Dermis microvascular lymphatic vessel endothelial cell (primary cell): ENCODE measurements around the gene CILP2. TPM values are rescaled to one million over a fixed set of nuclear protein-coding genes. Genes with fewer than 3 reads are reported as not detected.

ENCODE experiments used
- DNase-seq, 2 donors: peaks; one replicate each; pipeline versions ENCODE4 v3.0.0 to v3.0.0-alpha.2; 2010; ENCODE audit warnings: low read depth in 2 of 2
- total RNA-seq: library from RNA; depleted of rRNA; stranded (reverse); fragments of >200 nt; gene quantifications from 2 replicates; pipeline ENCODE4 v1.2.1, GENCODE V29; 2014

CILP2 gene
- total RNA-seq, 1 donor from 2014 or later = under 0.01 TPM

DNA sequence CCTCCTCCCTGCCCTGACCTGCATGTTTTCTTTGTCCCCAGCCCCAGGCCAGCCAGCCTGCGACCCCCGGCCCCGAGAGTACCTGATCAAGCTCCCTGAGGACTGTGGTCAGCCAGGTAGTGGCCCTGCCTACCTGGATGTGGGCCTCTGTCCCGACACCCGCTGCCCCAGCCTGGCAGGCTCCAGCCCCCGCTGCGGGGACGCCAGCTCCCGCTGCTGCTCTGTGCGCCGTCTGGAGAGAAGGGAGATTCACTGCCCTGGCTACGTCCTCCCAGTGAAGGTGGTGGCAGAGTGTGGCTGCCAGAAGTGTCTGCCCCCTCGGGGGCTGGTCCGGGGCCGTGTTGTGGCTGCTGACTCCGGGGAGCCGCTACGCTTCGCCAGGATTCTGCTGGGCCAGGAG is 5.6 kb downstream of the CILP2 start:
- DNase-seq = no peak

- DNase-seq = no peak
Observed at GRCh38 chr19:19544257-19544953, 6.3 kb downstream of the CILP2 start.

- no peak for DNase-seq
Observed at GRCh38 chr19:19544954-19545591, 7.0 kb downstream of the CILP2 start.

DNA sequence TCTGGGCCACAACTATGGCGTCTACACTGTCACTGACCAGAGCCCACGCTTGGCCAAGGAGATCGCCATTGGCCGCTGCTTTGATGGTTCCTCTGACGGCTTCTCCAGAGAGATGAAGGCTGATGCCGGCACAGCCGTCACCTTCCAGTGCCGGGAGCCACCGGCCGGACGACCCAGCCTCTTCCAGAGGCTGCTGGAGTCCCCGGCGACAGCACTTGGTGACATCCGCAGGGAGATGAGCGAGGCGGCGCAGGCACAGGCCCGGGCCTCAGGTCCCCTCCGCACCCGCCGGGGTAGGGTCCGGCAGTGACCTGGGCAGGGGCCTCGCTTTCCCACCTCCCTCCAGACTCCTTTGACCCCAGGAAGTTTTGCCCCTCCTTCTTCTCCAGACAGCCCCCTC is 7.6 kb downstream of the CILP2 start:
- DNase-seq = no peak

GRCh38 chr19:19546751-19547162 is 8.7 kb downstream of the CILP2 start:
- DNase-seq = no peak

DNA sequence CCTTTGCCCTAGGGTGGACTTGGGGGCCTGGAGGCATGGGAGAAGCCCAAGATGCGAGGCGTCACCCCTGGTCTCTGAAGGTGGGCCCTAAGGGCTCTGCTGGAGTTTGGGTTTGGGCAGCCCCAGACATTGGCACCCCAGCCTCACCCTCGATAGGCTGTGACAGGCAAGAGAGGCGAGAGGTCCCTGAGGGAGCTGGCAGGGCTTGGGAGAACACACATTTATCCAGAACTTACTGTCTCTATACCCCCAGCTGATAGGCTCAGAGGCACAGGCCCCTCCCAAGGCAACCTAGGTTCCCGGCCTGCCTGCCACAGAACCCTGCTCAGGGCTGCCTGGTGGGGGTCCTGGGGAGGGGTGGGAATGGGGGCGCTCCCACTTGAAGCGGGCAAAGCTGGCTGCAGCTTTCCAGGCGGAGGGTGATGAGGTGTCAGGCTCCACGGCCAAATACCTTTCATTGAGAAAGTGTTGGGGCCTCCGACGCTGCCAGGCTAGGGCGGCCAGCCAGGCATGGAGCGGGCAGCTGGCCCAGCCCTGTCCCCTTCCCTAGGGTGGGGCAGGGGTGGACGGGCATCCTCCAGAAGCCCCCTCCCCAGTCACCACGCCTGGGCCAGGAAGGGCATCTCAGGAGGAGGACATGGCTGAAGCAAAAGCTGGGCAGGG is 9.7 kb downstream of the CILP2 start:
- no peak for DNase-seq

GRCh38 chr19:19548915-19549759 is 11.1 kb downstream of the CILP2 start:
- no peak for DNase-seq

DNA sequence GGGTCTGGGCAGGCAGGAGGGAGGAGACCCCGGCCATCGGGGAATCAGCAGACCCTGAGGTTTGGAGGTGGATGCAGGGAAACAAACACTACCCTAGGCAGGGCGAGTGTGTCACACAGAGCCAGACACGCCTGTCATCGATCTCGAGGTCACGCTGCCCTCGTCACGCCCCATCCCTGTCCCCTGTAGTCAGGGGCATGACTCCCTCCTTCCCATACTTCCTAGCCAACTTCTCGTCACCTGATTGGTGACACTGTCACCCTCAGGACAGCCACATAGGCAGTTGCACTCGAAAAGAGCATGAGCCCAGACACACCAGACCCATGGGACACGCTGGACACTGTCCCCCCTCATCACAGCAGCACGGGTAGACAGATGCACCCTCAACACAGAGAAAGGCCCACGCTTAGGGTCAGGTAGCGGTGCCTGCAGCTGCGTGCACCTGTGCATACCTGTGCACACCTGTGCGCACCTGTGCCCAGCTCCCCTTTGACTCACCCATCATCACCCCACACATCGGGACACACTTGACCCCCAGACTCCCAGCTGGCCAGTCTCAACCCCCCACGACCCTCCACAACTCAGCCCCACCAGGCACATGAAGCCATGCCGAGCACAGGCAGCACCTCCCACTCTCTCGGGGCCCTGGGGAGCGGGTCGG is 11.9 kb downstream of the CILP2 start:
- DNase-seq = no peak

DNA sequence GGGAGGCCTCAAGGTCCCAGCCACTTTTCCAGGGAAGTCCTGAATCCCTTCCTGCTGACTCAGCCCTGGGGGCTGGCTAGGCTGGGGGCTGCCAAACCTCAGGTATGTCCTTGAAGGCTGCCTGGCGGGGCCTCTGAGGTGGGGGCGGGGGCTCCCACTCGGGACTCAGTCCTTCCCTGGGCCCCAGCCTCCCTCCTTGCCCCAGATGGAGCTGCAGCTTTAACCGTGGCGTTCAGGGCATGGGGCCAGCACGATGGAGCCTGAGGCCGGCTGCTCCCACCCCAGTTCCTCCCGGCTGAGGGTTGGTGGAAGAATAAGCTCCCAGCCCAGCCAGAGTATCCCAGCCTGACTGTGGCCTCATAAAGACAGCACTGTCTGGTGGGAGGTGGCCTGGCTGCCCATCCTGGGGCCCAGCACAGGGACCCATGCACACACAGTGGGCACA is 12.4 kb downstream of the CILP2 start:
- DNase-seq = no peak

GRCh38 chr19:19550972-19551852 is 13.1 kb downstream of the CILP2 start:
- DNase-seq = no peak

GRCh38 chr19:19551853-19552192 is 13.8 kb downstream of the CILP2 start:
- no peak for DNase-seq

DNA sequence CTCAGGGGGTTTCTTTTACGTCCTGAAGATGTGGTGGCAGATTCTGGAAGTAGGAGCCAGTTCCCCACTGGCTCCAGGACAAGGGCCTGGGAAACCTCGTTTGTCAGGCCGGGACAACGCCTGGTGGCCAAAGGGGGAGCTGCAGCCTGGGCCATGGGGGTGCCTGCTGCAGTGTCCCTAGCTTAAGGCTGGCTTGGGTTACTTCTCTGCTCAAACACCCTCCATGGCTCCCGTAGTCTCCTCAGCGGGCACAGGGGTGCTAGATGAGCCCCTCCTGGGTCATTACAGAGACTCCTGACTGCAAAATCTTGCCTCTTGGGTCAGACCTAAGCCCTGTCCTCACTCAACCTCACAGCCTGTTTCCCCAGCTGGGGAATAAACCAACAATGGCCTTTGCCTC is 14.7 kb downstream of the CILP2 start:
- DNase-seq = peak in 1 of 2 donors; percentile 23

DNA sequence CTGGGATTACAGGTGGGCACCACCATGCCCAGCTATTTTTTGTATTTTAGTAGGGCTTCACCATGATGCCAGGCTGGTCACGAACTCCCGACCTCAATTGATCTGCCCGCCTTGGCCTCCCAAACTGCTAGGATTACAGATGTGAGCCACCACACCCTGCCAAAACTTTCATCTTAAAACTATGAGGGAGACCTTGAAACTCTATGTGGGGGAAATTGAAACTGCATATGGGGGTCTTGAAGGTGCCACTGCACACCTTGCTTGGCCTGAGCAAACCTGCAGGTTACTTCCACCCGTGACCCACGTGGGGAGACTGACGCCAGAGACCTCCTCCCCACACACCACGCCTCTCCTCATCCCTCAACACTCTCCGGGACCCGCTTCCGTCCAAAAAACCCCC is 15.6 kb downstream of the CILP2 start:
- no peak for DNase-seq

- DNase-seq = peak in 1 of 2 donors; percentile 39
Observed at GRCh38 chr19:19554074-19555023, 16.3 kb downstream of the CILP2 start.

DNA sequence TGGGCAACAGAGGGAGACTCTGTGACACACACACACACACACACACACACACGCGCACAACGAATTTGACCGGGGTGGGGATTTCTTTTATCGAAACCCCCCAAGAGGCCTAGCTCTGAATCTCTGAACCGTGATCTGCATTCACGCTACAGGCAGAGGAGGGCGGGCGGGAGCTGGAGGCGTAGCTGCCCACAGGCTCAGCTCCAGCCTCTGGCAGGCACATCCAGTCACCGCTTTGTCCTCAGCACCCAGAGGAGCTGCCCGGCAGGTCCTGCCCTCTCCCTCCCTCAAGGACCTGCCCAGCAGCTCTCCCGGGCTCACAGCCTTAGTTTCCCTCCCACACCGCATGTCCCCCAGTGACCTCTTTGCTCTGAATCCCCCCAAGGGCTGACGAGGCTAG is 20.0 kb downstream of the CILP2 start:
- DNase-seq = no peak

DNA sequence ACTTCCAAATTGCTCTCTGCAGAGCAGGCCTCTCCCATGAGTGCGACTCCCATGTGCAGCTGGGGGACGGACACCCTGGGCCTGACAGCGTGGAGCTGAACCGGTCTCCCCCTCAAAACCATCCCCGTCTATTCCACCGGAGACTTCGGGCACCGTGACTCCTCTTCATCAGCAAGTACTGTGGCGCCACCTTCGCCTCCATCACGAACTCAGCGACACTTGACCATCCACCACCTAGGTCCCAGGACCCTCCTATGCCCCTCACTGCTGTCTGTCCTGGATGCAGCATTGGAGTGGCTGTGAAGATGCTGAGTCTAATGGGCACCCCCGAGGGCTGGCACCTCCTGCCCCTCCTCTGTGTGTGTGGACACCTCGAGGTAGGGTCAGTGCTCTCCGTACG is 20.6 kb downstream of the CILP2 start:
- no peak for DNase-seq

DNA sequence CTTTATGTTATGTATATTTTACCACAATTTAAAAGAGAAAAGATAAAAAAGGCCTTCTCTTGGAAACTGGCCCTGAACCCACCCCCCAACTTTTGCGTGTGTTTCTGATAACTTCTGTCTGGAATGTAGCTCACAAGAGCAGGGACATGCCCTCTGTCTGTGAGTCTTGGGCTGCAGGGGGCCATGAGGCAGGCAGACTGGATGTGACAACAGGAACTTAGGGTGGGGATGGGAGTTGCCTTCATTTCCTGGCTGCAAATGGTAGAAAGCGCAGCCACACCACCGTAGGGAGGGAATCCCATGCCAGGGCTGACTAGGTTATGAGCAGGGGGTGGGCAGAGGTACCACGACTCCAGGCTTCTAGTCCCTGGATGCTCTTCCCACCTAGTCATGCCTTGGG is 21.9 kb downstream of the CILP2 start:
- peak in 1 of 2 donors; percentile 47 for DNase-seq

GRCh38 chr19:19561946-19562664 is 24.0 kb downstream of the CILP2 start:
- no peak for DNase-seq
